Spleen (tissue), 7 donors: ENCODE results near the gene GFAP.

ENCODE experiments used
- POLR2AphosphoS5 ChIP-seq, 3 donors: sonication (generic); formaldehyde crosslinking; IDR thresholded peaks; one replicate each; pipeline ENCODE4 v1.5.1; 2017; ENCODE audit warnings: antibody characterized with exemption in 3 of 3
- TF ChIP-seq, protein P1 (sequence below), 11 experiments: fragments of 200-600 bp in 7 of 11; fragments of 450-650 bp in 4 of 11; sonication (generic) in 4 of 11; IDR thresholded peaks in 8 of 11; conservative IDR thresholded peaks in 3 of 11; 1 replicate in 7 of 11; 2 replicates in 4 of 11; pipeline versions ENCODE4 v1.4.0 to v1.8.0; 2016 to 2021; ENCODE audit warnings: antibody characterized with exemption in 11 of 11, inconsistent platforms in 4 of 11, mild to moderate bottlenecking in 1 of 11
- donor health status: DM: no; HTN: no; CAD: no; lungs with moderate emphysema.
- donor health status: DM: no; HTN: no; CAD: no.
- donor health status: DM: no; HTN: no; CAD: no.

DNA sequence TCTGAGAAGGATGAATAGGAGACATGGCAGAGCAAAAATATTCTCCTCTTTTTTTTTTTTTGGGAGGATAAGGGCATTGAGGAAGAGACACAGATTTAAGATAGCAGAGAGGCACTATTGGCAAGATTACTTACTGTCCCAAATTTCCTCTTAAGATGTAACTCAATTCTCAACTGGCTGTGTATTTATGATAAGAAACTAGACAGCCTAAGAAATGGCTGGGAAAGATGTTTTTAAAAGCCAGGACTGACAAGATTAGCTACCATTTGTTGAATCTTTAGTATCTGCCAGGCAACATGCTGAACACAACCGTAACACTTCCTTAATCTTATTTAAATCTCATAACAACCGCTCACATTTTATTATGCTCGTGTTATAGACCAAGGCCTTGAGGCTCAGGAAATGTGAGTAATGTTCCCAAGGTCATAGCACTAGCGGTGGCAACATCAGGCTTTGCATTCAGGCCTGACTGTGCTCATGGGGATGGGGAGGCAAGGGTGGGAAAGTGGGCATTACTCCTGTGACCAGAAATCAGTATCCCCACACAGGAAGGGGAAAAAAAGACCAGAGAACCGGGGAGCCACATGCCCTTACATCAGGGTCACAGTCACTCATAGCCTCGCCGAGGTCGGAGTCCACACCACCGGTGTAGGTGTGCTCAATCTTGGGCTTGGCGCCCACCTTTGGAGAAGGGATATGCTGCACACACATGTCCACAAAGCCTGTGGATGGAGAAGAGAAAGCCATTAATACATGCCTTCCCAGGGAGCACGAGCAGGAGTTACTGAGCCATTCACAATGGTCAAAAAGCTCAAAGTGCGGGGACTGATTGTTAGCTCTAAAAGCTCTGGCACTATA is 52.0 kb downstream of the GFAP start:
- TF ChIP-seq, protein P1, sequence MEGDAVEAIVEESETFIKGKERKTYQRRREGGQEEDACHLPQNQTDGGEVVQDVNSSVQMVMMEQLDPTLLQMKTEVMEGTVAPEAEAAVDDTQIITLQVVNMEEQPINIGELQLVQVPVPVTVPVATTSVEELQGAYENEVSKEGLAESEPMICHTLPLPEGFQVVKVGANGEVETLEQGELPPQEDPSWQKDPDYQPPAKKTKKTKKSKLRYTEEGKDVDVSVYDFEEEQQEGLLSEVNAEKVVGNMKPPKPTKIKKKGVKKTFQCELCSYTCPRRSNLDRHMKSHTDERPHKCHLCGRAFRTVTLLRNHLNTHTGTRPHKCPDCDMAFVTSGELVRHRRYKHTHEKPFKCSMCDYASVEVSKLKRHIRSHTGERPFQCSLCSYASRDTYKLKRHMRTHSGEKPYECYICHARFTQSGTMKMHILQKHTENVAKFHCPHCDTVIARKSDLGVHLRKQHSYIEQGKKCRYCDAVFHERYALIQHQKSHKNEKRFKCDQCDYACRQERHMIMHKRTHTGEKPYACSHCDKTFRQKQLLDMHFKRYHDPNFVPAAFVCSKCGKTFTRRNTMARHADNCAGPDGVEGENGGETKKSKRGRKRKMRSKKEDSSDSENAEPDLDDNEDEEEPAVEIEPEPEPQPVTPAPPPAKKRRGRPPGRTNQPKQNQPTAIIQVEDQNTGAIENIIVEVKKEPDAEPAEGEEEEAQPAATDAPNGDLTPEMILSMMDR (IDR thresholded peaks at IDR 0.05 in 8 of 11, conservative IDR thresholded peaks at IDR 0.05 in 3 of 11): no peak
- TF ChIP-seq POLR2AphosphoS5 (IDR thresholded peaks at IDR 0.05): peak in 2 of 3 donors; percentile 9 to 41
